NCI-H526 (cell line): Measurements from ENCODE around the gene ISG20L2.

Source experiments
- DNase-seq, 2 experiments: peaks; one replicate each; lab custom pipeline; 2025; lab: John Stamatoyannopoulos, UW

The ISG20L2 gene

DNA sequence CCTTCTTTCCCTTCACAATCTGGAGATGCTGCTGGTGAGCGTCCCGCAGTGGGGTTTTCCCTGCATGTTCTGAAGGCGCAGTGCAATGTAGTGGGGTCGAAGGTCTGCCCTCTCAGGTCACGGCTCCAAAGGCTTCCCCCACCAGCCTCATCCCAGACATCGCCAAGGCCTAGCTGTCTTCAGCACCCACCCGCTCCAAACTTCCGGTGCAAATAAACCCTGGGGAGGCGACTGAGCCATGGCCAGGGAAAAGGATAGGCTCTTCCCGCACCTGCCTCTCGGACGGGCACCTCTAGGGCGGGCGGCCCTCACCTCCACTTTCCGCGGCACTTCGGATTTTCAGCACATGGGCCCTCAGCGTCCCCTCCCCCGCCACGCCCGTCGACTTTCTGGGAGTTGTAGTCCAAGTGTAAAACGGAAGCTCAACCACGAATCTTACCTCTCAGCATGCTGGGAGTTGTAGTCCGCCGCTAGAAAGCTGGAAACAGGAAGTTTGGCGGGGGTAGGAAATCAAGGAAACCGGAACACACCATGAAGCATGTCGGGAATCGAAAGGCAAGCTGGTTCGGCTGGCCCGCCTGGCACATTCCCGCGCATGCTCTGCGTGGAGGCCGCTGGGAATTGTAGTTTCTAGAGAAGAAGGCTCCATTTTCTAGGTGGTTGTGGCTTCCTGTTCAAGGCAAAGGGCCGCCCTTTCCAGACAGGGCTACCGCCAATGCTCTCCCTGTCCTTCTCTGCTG is 12.3 kb upstream of the ISG20L2 start, which contains the start of gene MRPL24:
MRPL24 (minus strand) TSS at position 348 of the 740 bp plus-strand sequence. CDS start 2,384 bp downstream, outside the sequence.
- DNase-seq = peak; percentile 100

DNA sequence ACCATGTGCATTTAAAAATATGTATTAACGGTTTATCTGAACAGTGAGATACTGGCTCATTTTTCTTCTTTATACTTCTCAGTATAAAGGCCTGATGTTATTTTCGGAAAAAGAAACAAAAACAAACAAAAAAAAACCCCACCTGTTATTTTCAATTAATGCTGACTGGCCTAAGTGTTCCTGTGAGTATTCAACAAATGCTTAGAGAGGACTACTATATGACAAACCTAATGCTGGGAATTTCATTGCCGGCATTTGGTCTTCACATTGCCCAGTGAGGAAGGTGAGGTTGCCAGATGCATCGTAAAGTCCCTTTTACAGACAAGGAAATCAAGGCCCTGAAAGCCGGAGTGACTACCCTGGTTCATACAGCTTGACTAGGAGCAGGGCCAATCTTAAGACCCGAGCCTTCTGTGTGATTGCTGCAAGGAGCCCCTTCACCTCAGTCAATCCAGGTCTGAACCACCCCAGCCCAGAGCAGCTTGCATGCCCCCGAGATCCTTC is 11.7 kb upstream of the ISG20L2 start:
- no peak for DNase-seq

DNA sequence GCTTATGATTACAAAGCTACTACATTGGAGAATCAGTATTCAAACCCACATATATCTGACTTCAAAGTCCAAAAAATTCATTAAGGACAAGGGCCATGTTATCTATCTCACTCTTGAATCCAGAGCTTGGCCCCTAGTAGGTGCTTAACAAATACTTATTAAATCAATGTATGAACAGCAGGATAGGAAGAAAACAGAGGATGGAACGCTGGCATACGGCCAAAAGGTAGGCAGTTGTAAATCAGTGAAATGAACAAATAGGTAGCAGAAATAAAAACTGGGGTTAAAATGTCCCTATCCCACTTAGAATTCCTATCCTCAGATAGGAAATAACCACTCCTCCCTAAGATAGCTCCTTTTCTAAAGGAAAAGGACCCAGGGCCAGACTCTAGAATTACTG is 10.3 kb upstream of the ISG20L2 start:
- DNase-seq = no peak

GRCh38 chr1:156738407-156738806 is 9.8 kb upstream of the ISG20L2 start:
- DNase-seq = no peak

DNA sequence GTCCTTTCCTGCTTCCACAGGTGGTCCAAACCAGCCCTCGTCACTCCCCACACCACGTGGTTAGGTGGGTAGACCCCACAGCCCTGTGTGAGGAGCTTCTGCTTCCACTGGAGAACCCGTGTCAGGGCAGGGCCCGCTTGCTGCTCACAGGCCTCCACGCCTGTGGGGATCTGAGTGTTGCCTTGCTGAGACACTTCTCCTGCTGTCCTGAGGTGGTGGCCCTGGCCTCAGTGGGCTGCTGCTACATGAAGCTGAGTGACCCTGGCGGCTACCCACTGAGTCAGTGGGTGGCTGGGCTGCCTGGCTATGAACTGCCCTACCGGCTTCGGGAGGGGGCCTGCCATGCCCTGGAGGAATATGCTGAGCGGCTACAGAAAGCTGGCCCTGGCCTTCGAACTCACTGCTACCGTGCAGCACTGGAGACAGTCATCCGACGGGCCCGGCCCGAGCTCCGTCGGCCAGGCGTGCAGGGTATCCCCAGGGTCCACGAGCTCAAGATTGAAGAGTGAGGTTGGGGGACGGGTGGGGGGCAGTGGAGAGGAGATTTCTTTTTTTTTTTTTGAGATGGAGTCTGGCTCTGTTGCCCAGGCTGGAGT is 5.5 kb upstream of the ISG20L2 start:
- no peak for DNase-seq

GRCh38 chr1:156727926-156728598 is 504 bp downstream of the ISG20L2 start, which contains the start of gene METTL25B:
Gene METTL25B (plus strand): TSS chr1:156728469. CDS start chr1:156729105, 636 bp downstream.
- peak; percentile 93 to 98 for DNase-seq

GRCh38 chr1:156727492-156727891 is 1.1 kb downstream of the ISG20L2 start:
- DNase-seq = no peak

DNA sequence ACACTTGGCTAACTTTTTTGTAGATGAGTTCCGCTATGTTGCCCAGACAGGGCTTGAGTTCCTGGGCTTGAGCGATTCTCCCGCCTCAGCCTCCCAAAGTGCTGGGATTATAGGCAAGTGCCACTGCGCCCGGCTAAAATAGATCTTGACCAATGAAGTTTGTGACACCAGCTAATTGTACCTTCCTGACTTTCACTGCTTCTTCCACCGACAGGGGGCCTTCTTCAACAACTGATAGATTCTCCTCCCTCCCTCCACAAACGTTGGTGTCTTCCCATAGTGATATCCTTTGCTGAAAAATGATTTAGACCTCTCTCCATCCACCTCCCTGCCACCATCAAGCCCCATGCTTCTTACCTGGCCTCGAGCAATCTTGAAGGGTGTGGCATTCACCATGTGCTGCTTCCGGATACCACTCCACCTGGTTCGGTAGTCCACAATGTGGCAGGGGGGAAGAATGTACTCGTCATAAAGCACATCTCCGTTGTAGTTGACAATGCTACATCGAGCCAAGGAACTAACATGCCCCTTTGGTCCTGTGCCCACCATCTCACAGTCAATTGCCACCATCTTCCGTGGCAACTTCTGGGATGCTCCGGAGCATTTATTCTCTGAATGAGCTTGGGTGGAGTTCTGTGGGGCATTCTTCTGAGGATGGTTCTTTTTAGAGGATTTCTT is 1.9 kb downstream of the ISG20L2 start:
- DNase-seq = peak; percentile 82 to 91

DNA sequence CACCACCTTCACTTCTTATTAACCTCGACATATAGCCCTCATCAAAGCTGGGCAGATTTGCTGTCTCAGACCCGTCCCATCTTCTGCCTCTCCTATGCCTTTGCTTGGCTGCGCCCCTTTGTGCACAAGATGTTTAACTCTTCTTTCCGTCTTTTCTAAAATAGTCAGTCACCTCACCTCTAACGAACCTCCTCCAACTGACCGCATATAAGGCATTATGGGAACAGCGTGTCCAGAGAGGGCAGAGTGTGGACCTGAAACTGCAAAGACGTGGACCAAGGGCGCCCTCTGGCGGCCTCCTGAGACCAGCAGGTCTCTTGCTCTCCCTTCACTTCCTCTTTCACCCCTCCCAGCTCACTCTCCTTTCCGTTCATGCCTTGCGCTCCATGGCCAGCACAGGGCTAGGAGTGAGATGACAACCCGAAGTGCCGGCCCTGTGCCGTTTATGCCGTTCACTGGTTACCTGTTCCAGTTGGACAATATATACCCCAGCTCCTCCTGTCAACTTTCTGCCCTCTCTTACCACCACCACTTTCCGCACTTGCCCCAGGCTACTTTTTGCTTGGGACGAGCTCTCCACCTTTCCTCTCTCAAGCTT is 2.8 kb downstream of the ISG20L2 start:
- DNase-seq = peak; percentile 87 to 97

GRCh38 chr1:156721535-156721934 is 7.0 kb downstream of the ISG20L2 start:
- DNase-seq = no peak

- no peak for DNase-seq
These were observed 7.4 kb downstream of the ISG20L2 start for GRCh38 chr1:156721131-156721530.

DNA sequence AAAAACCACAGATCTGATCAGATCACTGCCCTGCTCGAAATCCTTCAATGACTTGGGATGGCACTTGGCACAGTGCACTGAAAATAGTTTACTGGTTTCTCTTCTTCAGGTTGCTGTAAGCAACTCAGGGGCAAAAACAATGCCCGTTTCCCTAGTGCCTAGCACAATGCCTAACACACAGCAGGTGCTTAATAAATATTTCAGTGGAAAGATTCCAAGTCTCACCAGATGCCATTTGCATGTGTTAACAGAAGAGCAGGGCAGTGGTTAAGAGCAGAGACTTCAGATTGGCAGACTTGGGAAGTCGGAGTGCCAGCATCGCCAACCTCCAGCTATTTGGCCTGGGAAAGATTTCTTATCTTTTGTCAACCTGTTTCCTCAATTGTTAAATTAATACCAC is 11.2 kb downstream of the ISG20L2 start:
- peak; percentile 48 to 59 for DNase-seq

- DNase-seq = no peak
These were observed 13.7 kb downstream of the ISG20L2 start for GRCh38 chr1:156714830-156715229.

DNA sequence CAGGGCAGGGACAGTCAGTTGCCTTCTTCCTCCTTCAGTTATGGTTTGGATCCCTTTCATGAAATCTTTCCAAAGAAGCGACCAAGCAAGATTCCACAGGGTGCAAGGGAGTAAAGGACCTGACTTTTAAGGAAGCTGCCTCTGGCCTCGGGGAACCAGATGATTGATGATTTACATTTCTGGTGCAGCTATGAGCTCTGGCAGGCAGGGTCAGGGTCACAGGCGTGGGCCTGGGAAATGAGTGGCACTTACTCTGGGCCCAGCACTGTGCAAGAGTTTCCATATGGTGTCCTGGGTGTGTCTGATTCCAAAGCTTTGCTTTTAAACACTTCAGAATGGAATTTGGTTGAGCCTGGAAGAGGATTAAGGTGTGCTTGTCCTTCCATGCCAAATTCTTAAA is 15.9 kb downstream of the ISG20L2 start:
- DNase-seq = no peak

DNA sequence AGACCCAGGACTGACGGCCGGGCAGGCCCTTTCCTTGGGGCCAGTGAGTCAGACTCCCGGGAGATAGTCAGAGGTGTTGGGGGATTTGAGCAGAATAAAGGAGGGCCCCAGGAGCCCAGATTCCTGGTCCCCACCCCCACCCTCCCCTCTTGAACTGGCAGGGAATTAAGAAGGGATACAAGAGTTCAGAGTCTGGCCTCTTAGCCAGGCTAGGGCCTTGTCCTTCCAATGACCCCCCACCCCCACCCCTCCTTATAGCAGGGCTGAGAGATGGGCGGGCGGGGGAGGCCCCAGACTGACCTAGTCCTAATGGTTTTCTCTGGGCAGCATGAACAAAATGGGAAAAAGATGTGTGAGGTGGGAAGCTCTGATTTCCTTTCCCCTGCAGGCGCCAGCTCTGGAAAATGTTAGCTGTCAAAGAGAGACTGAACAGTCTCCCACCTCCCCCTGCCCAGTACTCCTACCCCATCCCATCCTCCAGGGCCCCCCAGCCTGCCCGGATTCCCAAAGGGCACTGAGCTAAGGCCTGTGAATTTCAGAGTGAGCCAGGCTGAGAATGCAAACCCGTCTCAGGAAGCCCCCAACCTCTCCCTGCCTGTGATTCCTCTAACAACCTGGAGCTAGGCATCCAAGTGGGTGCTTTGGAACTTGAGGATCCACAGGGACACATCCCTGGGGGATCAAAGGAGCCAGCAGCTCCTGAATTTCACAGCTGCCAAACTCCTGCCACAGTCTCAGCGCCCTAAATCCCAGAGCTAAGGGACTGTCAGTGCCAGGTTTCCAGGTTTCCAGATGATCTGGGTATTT is 17.4 kb downstream of the ISG20L2 start:
- no peak for DNase-seq

DNA sequence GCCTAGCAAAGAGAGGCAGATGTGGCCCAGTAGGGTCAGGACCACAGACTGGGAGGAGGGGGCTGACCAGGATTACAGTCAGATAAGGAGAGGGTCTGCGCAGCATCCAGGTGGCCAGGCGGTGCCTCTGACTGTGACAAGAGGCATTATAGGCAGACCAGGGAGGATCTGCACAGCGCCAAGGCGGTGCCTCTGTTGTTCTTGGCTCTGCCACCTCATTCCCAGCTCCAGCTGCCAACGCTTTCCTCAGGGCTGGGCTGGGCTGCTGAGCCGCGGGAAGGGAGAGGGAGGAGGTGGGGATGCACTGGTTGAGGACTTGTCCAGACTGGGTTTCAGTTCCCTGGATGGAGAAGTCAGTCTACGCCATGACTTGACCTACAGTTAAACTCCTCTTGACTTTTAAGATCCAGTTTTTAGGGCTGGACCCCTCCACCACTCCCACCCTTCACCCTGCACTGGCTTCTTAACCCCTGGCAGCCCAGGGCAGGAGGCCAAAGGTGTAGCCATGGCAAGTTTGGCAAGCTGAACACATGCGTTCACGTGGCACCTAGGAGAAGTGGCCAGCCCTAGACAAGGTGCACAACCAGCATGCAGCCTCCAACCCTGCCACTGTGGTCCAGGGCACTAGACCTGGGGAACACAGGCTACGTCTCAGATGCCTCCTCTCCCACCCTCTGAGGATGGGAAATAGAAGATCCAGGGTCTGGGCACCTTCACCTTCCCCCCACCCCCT is 18.6 kb downstream of the ISG20L2 start:
- DNase-seq = peak in 1 of 2 experiments; percentile 43

- DNase-seq = no peak
These were observed 19.5 kb downstream of the ISG20L2 start for GRCh38 chr1:156709031-156709430.

- DNase-seq = no peak
These were observed 20.3 kb downstream of the ISG20L2 start for GRCh38 chr1:156708218-156708661.

DNA sequence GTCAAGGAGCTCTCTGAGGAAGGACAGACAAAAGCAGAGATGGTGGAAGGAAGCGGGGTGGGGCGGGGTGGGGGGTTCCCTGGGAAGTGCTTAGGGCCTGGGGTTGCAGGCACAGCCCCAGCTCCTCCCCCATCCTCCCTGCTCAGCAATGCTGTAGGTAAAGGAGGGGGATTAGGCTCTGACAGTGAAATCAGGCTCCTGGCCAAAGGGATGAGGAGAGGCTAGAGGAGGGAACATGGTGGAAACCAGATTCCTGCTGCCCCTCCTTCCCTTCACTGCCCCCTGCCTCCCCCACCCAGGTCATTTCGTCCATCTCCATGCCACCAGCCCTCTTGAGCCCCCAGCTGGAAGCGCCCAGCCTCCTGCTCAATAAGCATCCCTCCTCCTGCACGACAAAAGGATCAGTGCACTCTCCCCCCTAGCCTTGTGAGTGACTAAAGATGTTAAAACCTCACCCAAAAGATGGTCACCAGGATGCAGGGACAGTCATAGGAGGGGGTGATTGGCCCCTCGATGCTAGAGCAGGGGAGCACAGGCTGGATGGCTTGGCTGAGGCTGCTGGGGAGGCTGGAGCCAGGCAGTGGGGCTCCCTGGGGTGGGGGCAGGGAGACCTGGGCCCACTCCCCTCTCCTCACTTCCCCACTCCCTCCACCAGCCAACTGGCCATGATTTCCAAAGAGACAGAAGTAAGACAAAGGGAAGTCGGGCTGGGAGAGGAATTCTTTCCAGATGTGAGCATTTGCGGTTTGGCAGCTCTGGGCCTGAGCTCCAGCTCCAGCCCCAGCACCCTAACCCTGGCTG is 20.9 kb downstream of the ISG20L2 start:
- DNase-seq = no peak
